Measurements from ENCODE around the gene CD3D.

- TF ChIP-seq EZH2 (IDR thresholded peaks at IDR 0.05; ENCODE audit: low read length, missing control alignments) (no peak), CTCF (conservative IDR thresholded peaks at IDR 0.05 in 1 of 2, IDR thresholded peaks at IDR 0.05 in 1 of 2; ENCODE audit: low read depth in 1 of 2, low read length in 2 of 2) (no peak)
Measured at GRCh38 chr11:118373263-118373662, 30.8 kb upstream of the CD3D start.

Data from fibroblast of lung (primary cell).